Activated T-helper 9 cell treated with anti-CD3 and anti-CD28 coated beads, Interleukin-2, amount 50 U/mL, for 16 hours (primary cell): Measurements from ENCODE around the gene KDM2A.
A peak's percentile ranks its signal among the peaks of the same experiment; 100 is the strongest.

ENCODE experiments used
- DNase-seq: peaks from one replicate; pipeline ENCODE4 v3.0.0-alpha.2; 2020; ENCODE audit warnings: low read depth

The KDM2A gene

DNA sequence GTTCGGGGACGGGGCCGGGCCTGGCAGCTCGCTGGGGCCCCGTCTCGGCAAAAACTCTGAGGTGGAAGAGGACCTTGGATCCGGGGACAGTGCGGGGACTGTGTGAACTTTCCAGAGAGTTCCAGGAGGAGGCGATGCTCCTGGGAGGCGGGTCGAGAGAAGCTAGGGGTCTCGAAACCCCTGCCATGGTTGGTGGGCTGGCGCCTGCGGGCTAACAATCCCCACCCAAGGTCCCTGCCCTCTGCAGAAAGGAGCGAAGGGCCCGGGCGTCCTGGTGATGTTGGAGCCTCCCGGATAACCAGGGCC is 142.5 kb downstream of the KDM2A start:
- no peak for DNase-seq

DNA sequence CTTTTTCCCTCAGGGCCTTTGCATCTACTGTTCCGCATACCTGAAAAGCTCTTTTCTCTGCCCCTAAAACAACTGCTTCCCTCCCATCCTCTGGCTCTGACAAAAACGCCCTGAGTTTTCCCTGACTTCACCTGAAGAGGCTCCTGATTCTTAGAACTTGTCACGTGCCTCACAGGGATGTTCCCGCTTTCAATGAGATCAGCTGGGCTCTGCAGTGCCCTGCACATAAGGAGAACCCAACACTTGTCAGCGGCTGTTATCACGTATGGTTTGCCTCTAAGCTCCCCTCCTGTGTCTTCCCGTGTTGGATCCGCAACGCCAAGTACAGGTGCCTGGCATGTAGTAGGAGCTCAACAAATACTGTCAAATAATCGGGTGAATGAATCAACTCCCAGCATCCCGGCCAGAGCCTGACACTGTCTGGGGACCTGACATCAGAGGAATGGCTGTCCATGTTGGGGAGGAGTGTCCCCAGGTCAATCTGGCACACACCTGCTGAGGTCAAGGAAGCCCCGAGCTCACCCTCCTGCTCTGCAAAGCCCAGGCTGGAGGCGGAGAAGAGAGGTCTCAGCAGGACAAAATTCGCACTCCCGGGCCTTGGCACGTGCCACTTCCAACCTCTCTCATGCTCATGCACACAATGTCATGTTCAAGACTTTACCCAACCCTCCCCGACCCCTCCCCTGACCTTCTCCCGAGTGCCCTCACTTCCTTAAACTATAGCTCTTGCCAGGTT is 143.1 kb downstream of the KDM2A start:
- DNase-seq: no peak

- peak; percentile 61 for DNase-seq
These were observed 143.9 kb downstream of the KDM2A start for GRCh38 chr11:67262731-67263675.

GRCh38 chr11:67264260-67264659 is 145.2 kb downstream of the KDM2A start:
- DNase-seq: no peak

DNA sequence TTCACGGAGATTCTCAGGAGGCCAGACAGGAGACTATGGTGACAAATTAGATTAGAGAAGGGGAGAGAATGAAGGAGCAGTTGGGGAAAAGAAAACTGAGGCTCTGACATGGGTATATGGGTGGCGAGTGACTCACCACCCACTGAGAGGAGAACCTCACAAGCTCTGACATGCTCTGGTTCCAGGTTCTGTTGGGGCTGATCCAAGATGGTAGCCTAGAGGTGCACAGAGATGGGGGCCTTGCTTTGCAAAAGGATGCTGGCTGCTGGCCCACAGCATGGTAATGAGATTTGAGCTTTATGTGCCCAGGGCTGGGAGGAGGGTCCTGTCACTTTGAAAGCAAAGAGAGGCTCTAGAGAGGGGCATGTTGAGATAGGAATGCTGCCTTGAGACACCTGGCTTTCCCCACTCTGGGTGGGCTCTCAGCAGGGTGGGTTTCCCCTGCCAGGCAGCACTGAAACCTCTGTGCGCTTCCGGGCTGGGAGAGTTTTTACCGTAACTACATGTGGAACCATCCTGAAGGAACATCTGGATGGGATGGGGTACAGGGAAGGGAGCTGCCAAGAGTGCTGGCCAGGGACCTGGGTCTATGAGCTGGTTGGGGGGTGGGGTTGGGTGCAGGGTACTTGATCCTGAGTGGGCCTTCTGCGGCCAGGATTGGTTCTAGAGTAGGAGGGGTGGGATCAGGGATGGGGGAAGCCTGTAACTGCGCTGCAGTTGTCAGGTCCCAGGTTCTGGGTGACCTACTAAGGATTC is 146.0 kb downstream of the KDM2A start:
- DNase-seq: no peak

DNA sequence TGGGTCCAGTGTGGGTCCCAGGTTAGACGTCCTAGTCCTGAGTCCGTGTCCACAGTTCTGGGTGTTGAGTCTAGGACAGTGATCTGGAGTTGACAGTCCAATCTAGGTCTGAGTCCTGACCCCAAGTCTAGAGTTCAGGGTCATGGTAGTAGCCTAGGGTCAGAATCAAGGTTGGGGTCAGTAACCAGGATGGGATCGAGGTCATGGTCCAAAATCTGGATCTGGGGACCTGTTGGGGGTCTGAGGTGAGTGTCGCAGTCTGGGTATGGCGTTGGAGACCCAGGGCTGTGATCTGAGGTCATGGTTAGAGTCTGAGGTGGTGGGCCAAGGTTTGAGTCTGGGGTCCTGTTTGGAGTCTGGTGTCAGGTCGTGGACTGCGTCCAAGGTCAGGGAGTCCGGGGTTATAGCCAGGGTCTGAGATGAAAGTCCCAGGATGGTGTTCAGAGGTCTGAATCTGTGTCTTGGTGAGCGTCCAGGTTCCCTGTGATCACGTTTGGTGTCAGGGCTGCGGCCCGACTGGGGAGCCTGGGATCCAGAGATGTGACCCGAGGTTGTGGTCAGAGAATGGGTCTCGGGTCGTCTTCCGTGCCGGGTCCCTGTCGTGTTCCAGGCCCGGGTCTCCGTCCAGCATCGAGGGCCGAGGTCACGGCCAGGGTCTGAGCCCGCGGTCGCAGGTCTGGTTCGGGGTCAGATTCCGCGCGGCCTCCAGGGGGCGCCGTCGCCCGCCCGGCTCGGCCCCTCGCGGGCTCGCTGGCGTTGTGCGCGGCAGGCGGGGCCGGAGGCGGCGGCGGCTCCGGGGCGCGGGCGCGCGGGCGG is 146.8 kb downstream of the KDM2A start:
- DNase-seq: peak; percentile 73

GRCh38 chr11:67266449-67267187 is 147.6 kb downstream of the KDM2A start, which contains the start of gene GRK2:
Gene GRK2 (plus strand): TSS chr11:67266473. CDS start chr11:67266700, 227 bp downstream.
- no peak for DNase-seq

GRCh38 chr11:67267188-67268080 is 148.4 kb downstream of the KDM2A start:
- DNase-seq: no peak

DNA sequence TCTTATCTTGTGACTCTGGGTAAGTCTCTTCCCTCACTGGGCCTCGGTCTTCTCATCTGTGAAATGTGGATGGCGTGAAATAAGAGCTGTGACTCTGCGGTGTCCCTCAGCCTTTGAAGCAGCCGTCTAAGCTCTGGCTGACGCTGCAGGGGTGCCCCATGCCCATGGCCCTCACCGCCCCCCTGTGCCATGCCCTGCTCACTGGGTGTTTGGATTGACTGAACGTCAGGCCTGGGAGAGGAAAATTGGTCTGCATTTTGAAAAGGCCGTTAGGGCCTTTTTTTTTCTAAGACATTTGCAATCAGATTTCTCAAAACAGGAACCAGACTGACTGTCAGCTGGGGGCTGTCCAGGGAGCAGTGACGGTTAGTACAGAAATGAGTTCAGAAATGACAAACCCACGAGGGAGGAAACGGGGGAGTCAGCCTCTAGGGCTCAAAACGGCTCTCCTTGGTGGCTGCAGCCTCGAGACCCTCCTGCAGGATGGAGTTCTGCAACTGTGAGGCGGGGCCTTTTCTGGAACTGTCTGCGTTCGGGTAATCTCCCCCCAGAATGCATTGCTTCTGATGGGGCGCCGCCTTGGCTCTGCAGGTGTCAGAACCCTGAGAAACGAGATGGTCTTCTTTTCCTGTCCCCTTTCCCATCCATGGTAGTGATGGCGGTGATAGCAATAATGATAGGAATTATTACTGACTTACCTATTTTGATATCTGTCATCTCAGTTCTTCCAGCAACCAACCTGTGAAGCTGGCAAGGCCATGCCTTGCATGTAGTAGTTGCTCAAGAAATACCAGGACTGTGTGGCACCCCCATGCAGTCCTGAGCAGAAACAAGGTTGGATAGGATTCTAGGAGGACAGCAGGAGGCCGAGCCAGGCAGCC is 149.3 kb downstream of the KDM2A start:
- DNase-seq: no peak

DNA sequence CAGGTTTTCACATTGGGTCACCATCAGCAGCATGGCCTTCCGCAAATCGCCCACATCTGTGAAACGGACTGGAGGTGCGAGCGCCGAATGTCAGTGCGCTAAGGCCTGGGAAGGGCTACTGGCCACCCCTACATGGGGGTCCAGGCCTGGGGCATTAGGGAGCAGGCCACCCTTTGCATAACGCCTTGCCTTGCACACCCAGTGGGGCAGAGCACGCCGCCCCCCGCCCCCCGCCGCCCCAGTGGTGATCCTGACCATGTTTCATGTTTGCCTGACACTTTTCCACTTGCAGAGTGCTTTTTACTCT is 149.9 kb downstream of the KDM2A start:
- no peak for DNase-seq

DNA sequence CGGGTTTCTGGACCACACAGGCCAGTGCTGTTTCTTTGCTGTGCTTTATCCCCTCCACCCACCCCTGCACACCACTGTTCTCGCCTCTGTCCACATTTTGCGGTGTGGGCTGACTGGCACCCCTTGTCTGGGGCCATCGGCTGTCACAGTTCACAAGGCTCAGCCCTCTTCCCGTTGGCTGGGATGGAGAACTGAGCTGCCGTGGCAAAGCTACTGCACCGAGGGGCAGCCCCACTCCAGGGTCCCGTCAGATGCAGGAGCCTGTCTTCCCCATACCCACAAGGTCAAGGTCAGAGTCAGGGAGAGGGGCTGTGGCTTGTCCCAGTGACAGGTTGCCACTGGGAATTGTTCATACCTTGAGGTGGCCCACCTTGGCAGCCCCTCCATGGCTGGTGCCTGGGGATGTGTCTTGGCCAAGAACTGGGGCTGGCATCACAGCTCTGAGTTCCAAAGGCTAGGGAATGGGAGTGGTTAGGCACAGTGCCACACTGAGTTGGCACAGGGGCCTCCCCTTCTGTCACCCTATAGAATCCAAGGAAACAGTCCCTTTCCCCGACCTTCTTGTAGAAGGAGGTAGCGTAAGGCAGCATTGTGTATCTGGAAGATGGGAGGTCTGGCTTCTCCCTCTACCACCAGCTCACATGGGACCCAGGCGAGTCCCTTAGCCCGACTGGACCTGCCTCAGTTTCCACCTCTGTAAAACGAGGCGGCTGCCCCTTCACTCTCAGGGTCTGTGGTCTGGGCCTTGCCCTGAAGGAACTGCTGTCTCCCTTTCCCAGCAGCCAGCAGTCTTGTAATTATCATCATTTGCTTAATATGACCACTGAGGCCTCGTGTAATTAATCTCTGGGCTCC is 150.6 kb downstream of the KDM2A start:
- DNase-seq: no peak

GRCh38 chr11:67270256-67271204 is 151.5 kb downstream of the KDM2A start:
- DNase-seq: no peak

GRCh38 chr11:67271205-67271540 is 152.1 kb downstream of the KDM2A start:
- DNase-seq: no peak

DNA sequence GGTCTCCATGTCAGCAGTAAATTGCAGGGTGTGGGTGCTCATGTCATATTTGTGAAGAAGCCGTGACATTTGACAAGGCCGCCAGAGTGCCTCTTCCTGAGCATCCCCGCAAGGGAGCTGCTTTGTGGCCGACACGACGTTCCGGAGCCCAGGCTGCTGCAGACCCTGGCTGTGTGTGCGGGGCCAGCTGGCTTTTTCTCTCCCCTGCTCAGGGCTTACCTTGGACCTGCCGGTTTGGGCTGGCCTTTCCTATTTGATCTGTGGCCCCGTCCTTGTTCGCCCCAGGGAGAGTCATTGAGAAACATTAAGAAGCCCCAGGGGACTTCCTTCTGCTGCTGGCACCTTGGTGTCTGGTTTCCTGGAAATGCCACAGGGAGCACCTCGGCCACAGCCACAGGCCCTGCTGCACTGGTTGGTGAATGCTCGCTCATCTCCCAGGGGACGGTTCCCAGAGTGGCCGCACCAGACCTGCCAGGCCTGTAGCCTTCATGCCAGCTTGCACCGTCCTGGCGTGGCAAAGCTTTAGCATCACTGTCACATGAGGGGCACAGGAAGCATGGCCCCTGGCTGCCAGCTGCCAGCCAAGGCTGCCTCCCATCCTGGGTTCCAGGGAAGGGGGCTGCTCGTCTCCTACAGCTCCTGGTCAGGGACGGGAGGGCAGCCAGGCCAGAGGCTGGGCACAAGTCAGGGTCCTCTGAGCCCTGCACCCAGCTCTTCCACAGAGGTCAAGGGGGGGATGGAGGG is 152.7 kb downstream of the KDM2A start:
- peak; percentile 53 for DNase-seq

DNA sequence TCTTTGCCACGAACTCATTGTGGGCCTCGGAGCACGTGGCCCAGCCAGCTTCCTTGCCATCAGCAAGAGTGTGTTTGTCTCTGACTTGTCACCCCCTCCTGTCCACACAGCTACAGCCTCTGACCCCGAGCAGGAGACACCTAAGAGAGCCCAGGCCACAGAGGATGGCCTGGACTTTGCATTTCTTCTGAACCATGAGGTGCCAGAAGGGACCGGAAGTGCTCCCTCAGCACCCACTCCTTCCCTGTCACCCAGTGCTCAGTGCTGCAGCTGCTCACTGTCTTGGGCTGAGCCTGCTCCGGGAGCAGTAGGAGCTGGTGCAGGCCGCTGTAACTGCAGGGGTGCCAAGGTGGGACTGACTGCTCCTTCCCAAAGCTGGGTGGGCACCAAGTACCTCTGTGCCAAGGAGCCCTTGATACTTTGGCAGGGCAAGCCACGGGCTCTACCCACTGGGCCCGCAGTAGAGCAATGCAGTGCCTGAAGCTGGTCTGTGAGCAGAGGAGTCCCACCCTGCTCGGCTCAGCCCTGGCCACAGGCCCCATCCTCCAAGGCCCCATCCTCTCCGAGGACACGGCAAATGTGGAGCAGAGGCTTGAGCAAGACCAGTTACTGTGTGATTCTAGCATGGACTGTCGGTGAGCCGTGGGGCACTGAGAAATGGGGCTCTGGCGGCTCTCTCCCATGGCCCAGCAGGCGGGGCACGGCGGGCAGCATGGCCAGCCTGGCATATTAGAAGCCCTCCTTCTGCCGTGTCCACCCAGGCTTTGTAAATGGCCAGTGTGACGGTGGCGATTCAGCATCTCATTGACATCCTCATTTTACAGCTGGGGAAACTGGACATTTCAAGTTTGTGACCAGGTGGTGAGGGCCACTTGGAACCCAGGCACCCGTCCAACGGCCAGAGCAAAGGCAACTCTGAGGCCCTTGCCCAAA is 153.5 kb downstream of the KDM2A start:
- no peak for DNase-seq
